OCI-M2 (cell line): ENCODE data around the gene SLC4A7.
"Not testable (repeated sequence)": the region's sequence is repeated elsewhere in the genome, so short reads cannot be mapped to it uniquely, and the experiment has no call there.

Experiments
- DNase-seq: peaks from one replicate; lab custom pipeline; 2025; ENCODE audit not compliant: unreplicated experiment; lab: John Stamatoyannopoulos, UW

SLC4A7 gene

DNA sequence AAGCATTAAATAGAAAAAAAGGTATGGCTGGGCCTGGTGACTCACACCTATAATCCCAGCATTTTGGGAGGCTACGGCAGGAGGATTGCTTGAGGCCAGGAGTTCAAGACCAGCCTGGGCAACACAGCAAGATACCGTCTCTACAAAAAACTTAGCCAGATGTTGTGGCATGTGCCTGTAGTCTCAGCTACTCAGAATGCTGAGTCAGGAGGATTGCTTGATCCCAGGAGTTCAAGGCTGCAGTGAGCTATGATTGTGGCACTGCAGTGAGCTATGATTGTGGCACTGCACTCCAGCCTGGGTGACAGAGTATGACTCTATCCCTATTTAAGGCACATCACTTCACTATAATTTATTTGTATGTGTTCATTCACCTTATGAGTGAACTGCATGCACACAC lies 54.3 kb downstream of the SLC4A7 start:
- DNase-seq = no peak

DNA sequence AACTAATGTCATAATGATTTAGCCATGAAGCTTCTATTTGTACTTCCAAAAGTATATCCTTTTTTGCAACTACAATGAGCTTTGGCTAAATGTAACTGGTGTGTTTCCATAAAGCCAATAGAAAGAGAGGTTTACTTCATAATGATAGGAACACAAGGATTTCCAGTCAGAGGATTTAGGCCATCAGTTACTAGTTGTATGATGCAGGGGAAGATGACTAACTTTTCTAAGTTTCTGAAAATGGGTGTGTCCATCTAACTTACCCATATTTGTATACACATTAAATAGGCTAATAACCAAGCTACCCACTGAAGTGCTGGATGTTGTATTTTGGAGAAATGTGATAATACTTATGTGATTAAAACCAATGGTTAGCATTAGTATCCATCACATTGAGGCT lies 55.7 kb downstream of the SLC4A7 start:
- no peak for DNase-seq

DNA sequence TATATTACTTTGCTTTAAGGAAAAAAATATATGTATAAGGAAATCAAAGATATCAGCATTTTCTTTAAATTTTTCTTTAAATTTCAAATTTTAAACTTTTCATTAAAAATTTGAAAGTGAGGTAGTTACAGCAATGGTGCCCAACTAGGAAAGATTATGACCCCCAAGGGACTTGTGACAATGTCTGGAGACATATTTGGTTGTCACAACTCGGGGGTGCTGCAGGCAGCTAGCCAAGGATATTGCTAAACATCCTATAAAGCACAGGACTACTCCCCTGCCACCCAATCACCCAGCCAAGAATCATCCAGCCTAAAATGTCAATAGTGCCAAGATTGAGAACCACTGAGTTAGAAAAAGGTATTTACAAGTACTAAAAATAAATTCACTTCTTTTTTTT lies 57.3 kb downstream of the SLC4A7 start:
- no peak for DNase-seq

- no peak for DNase-seq
Observed at GRCh38 chr3:27425896-27426565, 58.2 kb downstream of the SLC4A7 start.

DNA sequence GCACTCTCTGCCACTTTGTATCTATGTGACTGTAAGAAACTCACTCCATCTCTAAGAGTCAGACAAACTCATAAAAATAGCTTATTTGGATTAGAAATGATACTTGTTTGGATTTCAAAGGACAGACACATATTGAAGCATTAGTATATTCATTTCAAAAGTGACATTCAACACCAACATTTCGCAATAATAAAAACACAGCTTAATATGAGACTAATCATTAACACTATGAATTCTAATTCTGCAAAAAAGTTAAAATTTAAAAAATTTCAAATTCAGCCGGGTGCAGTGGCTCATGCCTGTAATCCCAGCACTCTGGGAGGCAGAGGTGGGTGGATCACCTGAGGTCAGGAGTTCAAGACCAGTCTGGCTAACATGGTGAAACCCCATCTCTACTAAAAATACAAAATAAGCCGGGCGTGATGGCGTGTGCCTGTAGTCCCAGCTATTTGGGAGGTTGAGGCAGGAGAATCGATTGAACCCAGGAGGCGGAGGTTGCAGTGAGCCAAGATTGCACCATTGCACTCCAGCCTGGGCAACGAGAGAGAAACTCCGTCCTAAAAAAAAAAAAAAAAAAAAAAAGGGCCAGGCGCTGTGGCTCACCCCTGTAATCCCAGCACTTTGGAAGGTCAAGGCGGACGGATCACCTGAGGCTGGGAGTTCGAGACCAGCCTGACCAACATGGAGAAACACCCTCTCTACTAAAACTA lies 59.2 kb downstream of the SLC4A7 start:
- not testable (repeated sequence) for DNase-seq

DNA sequence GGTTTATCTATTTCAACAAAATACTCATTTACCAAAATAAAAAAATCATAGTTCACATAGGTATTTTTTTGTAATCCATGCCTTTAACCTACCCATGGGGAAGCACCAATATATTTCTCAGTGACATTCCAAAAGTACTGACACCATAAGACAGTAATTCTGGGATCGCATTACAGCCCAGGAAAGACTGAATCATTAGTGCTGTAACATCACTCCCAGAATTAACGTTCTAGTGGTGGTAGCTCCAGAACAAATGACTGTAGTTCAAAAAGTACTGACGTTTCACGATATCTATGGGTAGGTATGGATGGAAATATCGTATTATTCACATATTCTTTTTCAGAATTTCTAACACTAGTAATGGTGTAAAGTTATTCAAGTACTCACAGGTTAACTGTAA lies 60.7 kb downstream of the SLC4A7 start:
- DNase-seq = no peak

DNA sequence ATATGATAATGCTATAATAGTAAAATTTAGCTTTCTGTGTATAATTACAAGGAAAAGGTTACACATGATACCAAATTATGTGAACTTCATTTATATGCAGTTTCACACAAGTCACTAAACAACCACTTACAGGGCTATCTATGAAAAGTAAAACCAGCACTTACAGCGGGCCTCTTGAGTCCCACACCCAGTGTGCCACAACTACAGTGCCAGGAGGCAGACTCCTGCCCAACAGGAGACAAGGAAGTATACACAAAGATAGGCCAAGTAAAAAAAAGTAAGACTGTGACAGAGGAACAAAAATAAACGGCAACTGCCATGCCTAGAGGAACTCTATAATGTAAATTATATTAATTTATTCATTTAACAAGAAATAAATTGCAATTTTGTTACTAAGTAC lies 61.6 kb downstream of the SLC4A7 start:
- no peak for DNase-seq

- no peak for DNase-seq
Observed at GRCh38 chr3:27415202-27415601, 69.0 kb downstream of the SLC4A7 start.

DNA sequence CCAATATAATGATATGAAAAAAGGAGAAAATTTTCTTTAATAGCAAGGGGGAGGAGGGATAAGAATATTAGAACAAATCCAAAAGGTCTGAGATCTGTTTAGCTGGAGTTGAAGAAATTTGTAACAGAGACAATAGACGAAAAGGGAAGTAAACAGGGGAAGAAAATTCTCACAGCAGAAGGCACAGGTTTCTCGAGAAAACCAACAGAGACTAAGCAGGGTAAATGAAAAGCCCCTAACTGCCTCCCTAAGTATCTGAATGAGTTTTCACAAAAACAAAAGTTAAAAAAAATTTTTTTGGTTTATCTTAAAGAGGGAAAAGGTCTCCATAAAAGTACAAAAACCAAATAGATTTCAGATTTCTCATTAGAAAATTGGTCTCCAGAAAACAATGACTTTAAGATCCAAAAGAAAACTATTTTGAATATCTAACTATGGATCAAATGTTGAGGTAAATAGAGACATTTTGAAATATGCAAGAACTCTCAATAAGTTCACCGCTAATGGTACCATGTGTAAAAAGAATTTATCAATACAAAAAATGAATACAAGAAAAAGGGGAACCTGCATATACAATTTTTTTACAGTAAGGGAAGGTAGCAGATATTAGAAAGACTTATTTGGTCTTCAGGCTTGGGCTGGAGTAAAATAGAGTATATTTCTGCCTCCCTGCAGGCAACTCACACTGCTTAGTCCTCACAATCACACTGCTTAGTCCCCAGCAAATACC lies 91.1 kb downstream of the SLC4A7 start:
- DNase-seq = no peak

GRCh38 chr3:27392414-27392813 lies 91.8 kb downstream of the SLC4A7 start:
- not testable (repeated sequence) for DNase-seq

DNA sequence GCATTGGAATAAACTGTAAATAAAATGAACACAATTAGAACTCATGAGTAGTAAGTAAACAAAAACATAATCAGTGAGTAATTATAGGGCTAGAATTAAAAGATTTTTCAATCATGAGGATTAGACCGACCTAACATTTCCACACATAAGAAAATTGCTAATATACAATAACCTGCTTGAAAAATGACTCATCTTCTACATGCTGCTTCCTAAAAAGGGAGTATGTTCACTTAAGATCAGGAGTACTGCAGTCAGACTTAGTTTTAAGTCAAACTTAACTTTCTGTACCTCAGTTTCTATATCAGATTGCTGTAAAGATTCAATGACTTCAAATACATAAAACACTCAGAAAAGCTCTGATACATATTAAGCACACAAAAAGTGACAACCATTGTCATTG lies 92.4 kb downstream of the SLC4A7 start:
- DNase-seq = no peak

GRCh38 chr3:27387625-27388024 lies 96.6 kb downstream of the SLC4A7 start:
- no peak for DNase-seq

DNA sequence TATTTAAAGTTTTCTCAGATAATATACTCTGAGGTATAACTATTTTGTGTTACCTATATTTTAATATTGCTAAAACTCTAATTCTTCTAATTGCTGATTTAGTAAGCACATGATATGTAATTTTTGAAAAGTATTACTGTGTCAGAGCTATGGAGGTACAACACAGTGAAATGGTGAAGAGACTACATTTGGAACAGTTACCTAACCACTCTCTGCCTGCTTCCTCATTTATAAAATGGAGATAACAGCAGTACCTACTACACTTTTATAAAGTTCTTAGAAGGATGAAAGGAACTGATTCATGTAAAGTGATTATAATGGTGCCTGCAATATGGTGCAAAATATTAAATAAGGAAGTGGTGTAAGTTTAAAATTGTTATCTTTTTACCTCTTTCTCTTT lies 98.7 kb downstream of the SLC4A7 start:
- DNase-seq = no peak

- no peak for DNase-seq
Observed at GRCh38 chr3:27384191-27384590, 100.0 kb downstream of the SLC4A7 start.

GRCh38 chr3:27380433-27381357 lies 103.5 kb downstream of the SLC4A7 start:
- DNase-seq = no peak

- no peak for DNase-seq
Observed at GRCh38 chr3:27378331-27378730, 105.9 kb downstream of the SLC4A7 start.

- no peak for DNase-seq
Observed at GRCh38 chr3:27376109-27376772, 107.9 kb downstream of the SLC4A7 start.

- DNase-seq = peak; percentile 5
Observed at GRCh38 chr3:27368831-27369607, 115.2 kb downstream of the SLC4A7 start, which contains the start of gene NEK10. Gene NEK10 (minus strand): TSS chr3:27369383. CDS start chr3:27352882, 16,501 bp downstream.

DNA sequence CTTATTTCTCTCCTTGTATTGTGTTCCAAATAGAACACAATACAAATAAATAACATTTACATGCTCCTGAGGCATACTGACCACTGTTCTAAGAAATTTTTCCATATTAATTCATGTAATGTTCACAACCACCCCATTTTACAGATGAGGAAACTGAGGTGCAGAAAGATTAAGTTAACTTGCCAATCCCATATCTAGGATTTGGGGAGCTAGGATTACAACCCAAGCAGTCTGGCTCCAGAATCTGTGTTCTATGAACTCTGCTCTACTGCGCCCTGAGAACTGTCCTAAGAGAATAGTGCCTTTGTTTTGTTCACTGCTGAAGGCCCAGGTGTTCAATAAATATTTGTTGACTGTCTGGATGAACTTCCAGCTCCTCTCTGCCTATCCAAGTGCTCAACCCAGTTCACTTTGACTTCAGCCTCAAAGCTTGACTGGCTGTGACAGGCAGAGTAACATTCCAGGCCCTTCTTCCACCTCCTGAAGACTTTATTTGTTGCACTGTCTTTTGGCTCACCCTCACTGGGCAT lies 118.1 kb downstream of the SLC4A7 start:
- DNase-seq = no peak
